ENCODE measurements around the gene ABCB8.
"Not testable (repeated sequence)": the region's sequence is repeated elsewhere in the genome, so short reads cannot be mapped to it uniquely, and the experiment has no call there.

Gene ABCB8

DNA sequence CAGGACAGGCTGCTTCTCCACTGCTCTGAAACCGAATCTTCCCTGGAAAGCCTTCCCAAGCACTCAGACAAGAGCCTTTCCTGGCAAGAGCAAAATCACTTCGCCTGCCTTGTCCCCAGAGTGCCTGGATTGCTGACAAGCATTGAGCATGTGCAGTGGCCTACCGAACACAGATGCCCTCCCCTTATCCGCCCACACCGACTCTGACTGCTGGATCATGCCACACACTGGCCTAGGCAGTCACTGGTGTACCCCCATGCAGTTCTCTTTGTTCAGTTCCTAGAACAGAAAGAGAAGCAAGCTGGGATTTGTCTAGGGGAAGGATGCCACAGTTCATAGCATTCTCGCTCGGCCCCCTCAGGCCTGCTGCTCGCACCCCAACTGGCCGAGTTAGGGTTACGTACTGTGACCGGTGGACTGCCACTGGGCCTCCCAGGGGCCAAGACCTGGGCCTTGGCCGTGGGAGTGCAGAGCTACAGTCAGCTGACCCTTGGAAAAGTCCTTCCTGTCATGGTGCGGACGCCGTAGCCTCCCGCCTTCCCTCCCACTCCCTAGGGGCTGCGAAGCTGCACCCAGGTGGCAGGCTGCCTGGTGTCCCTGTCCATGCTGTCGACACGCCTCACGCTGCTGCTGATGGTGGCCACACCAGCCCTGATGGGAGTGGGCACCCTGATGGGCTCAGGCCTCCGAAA, 6.9 kb downstream of the ABCB8 start:
- no peak for DNase-seq (ENCODE audit: low read depth)

DNA sequence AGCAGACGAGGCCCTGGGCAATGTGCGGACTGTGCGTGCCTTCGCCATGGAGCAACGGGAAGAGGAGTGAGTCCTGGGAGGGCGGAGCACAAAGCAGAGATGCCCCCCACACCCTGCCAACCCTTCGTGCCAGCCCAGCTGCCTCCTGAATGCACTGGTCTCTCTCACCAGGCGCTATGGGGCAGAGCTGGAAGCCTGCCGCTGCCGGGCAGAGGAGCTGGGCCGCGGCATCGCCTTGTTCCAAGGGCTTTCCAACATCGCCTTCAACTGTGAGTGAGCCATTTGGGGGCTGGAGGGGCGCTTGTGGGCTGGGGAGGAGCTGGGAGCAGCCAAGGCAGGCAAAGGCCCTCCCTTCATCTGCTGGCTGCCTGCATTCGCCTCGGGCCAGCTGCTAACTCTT, 7.7 kb downstream of the ABCB8 start:
- DNase-seq (ENCODE audit: low read depth): no peak

- no peak for DNase-seq (ENCODE audit: low read depth)
Observed at GRCh38 chr7:151038951-151039849, 10.9 kb downstream of the ABCB8 start.

- DNase-seq (ENCODE audit: low read depth): no peak
Observed at GRCh38 chr7:151039850-151040548, 11.7 kb downstream of the ABCB8 start.

DNA sequence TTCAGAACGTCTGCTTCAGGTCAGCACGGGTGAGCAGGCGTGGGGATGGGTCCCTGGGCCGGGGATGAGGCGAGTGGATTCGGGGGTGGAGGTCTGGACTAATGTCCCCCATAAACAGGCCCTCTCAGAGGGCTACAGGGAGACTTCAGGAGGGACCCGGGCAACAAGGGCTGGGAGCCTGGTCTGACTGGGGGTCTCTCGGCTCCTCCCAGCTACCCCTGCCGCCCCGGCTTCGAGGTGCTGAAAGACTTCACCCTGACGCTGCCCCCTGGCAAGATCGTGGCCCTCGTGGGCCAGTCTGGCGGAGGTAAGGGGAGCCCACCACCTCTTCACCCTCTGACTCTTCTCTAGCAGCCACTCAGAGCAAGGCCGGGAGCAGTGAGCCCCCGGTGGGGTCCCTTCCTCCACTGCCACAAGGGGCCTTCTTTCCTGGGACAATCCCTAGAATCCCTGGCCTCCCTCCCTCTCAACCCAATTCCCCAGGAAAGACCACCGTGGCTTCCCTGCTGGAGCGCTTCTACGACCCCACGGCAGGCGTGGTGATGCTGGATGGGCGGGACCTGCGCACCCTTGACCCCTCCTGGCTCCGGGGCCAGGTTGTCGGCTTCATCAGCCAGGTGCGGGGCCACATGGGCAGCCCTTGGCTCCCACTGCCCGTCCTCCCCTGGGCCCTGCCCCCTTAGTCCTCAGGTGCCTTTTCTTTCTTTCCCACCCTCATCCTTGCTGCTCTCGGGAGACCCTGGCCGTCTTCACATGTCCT, 12.5 kb downstream of the ABCB8 start:
- no peak for DNase-seq (ENCODE audit: low read depth)

DNA sequence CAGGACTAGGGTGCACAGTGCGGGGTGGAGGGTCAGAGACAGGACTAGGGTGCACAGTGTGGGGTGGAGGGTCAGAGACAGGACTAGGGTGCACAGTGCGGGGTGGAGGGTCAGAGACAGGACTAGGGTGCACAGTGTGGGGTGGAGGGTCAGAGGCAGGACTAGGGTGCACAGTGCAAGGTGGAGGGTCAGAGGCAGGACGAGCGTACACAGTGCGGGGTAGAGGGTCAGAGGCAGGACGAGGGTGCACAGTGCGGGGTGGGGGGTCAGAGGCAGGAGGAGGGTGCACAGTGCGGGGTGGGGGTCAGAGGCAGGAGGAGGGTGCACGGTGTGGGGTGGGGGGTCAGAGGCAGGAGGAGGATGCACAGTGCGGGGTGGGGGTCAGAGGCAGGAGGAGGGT, 15.2 kb downstream of the ABCB8 start:
- not testable (repeated sequence) for DNase-seq (ENCODE audit: low read depth)

DNA sequence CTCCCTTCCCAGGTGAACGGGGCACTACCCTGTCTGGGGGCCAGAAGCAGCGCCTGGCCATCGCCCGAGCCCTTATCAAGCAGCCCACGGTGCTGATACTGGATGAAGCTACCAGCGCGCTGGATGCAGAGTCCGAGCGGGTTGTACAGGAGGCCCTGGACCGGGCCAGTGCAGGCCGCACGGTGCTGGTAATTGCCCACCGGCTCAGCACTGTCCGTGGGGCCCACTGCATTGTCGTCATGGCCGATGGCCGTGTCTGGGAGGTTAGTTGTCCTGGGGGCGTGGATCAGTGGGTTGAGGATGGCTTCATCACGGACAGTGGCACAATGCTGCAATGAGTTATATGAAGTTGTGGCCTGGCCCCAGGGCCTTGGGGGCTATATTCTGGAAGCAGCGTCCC, 15.7 kb downstream of the ABCB8 start:
- DNase-seq (ENCODE audit: low read depth): no peak

- DNase-seq (ENCODE audit: low read depth): no peak
Observed at GRCh38 chr7:151045262-151045661, 17.0 kb downstream of the ABCB8 start.

DNA sequence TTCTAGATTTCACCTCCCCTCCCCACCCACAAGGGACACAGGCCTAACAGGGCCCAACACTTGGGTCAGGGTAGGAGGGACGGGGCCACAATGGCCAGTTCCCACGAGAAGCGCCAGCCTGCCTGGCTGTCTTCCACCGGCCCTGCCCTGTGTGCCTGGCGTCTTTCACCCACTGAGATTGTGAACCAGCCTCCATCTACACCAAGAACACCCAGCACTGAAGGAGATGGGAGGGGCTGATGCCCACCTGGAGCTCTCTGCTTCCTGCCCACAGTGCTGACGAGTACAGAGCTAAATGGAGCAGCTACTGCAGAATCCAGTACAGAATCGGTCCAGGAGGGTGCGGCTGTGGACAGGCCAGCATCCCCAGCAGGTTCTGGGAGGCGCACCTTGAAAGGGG, 17.7 kb downstream of the ABCB8 start:
- no peak for DNase-seq (ENCODE audit: low read depth)

DNA sequence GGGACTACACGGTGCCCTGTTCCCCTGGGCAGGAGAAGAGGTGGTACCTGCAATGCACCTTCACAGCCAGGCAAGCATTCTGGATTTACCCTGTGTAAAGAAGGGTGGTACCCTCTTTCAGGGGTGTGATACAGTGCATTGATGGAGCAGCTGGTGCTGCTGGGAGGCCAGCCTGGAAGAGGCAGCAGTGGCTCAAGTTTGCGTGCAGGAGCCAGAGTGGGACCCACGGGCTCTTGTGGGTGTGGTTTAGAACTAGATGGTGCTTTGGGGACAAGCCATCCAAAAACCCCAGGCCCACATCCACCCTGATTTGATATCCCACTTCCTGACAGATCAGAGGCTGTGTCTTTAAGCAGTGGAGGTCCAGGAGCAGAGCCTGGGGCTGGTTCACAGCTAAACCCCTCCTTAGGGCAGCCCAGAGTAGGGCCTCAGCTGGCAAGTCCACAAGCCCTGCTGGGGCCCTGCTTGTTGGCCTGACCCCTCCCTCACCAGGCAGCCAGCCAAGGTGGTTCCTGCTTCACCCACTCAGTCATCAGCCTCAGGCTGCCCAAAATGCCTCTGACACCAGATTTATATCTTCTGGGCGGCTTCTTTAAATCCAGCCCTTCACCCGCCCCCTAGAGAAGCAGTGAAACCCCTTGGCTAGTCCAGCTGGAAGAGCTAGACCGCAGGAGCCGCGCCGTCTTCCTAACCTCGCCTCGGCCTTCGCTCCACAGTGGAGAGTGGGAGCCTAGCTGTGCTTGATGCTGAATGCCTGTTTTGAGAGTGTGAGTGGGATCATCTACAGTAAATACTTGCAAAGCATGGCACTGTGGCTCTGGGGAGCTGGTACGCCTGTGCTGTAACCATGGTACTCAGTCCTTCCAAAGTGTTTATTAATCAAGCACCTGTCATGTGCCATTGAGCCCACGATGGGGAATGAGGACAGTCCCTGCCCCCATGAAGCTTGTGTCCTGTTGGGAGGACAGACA, 18.6 kb downstream of the ABCB8 start:
- DNase-seq (ENCODE audit: low read depth): no peak

DNA sequence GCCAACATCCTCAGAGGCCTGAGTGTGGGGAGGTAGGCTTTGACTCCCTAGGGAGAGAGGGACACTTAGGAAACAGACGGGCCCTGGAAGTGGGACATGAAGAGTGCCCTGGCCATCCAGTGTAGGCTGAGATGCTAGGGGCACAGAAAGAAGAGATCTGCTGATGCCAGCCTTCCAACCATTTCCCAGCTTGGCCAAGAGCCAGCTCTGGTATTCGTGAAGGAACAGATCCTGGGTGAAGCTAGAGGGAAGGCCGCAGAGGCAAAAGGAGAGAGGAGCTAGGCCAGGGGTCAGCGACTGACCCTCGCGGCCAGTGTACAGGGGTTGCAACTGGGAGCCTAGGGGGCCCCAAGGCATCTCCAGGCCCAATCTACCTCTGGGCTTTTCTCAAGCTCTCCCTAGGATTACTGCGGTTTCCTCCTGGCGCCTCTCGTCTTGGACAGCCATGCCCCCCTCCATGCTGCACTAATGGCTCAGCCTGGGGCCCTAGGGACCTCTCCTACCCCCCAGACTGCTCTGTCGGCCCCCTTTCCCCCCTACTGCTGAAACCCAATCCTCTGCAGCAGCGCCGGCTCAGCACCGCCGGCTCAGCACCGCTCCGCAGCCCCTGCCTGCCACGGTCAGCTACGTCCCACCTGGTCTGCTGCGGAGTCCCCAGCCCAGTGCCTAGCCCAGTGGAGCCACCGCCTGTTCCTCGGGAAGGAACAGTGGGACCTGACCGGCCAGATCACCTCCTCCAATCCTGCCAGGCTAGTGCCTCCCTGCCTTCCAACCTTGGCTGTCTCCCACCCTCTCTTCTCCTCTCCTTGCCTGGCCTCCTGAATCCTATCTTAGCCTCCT, 19.9 kb downstream of the ABCB8 start, which contains the start of gene ASIC3:
TSS of gene ASIC3 (plus strand) at position 556 of the 840 bp plus-strand sequence. CDS start 355 bp downstream, outside the sequence.
- DNase-seq (ENCODE audit: low read depth): no peak

DNA sequence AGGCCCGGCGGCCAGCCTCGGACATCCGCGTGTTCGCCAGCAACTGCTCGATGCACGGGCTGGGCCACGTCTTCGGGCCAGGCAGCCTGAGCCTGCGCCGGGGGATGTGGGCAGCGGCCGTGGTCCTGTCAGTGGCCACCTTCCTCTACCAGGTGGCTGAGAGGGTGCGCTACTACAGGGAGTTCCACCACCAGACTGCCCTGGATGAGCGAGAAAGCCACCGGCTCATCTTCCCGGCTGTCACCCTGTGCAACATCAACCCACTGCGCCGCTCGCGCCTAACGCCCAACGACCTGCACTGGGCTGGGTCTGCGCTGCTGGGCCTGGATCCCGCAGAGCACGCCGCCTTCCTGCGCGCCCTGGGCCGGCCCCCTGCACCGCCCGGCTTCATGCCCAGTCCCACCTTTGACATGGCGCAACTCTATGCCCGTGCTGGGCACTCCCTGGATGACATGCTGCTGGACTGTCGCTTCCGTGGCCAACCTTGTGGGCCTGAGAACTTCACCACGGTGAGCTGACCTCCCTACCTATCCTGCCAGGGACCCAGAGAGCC, 20.7 kb downstream of the ABCB8 start:
- no peak for DNase-seq (ENCODE audit: low read depth)

DNA sequence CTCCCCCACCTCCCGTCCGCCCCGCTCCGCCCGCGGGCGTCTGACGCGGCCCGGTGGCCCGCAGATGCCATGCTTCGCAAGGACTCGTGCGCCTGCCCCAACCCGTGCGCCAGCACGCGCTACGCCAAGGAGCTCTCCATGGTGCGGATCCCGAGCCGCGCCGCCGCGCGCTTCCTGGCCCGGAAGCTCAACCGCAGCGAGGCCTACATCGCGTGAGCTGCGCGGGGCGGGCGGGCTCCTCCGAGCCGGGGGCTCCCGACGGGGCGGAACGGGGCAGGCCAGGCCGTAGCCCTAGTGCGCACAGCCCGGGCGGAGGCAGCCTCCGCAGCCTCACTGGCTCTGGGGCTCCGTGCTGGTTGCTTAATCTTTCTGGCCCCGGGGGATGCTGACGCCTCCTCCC, 22.9 kb downstream of the ABCB8 start:
- DNase-seq (ENCODE audit: low read depth): no peak

GRCh38 chr7:151053096-151053495, 24.8 kb downstream of the ABCB8 start:
- no peak for DNase-seq (ENCODE audit: low read depth)

DNA sequence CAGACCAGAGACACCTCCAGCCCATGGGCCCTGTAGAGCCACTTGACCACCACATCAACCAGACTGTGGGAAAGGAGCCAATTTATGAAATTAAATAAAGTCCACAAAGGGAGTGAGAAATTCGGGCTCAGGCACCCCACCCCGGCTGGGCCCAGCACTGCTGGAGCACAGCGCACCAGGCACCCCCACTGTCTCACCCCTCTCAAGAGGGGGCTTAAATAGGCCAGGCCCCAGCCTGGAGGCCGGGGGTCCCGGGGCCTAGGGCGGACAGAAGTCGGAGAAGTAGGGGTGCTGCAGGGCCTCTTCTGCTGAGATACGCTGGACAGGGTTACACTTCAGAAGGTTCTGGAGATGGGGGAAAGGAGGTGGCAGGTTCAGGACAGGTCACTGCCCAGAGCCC, 25.5 kb downstream of the ABCB8 start:
- DNase-seq (ENCODE audit: low read depth): no peak

GRCh38 chr7:151056283-151056665, 28.0 kb downstream of the ABCB8 start:
- DNase-seq (ENCODE audit: low read depth): no peak

GRCh38 chr7:151056666-151057505, 28.6 kb downstream of the ABCB8 start:
- DNase-seq (ENCODE audit: low read depth): no peak

GRCh38 chr7:151057506-151057988, 29.3 kb downstream of the ABCB8 start, which contains the start of gene CDK5:
TSS of gene CDK5 (minus strand) at chr7:151057897. CDS start at chr7:151057848, 49 bp downstream.
- no peak for DNase-seq (ENCODE audit: low read depth)

Data from stimulated activated CD8-positive, alpha-beta memory T cell treated with anti-CD3 and anti-CD28 coated beads, Interleukin-15, amount 100 ng/mL, for 24 hours (primary cell).